ENCODE data around the gene TRAF2.

DNA sequence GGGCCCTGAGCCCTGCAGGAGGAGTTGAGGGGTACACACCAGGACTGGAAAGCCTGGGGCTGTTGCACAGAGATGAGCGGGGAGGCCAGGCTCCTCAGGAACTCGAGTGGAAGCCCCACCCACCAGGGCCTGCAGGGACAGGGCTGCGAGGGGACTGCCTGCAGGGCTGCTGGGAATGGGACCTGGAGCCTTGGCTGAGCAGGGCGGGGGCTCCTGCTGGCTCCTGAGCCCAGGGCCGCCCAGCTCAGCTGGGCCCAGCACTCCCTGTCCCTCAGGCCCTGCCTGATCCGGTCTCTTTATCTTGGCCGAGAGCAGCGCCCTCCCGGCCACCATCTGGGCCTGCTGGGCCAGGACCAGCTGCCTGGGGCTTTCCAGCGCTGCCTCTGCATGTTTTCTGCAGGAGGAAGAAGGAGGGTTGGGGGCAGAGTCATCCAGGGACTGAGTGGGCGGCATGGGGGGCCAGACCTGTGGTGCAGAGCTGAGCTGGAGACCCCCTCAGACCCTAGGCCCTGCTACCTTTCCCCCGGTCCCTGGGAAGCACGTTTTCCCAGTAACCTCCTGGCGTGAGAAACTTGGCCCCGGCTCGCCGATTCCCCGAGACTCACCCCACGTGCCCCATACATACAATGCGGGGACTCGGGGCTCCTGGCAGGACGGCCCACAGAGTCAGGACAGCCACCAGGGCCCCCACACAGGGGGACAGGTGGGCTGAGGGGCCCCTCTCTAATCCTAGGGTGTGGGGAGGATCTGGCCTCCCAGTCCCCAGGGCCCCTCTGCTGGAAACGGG is 75.2 kb downstream of the TRAF2 start:
- TF ChIP-seq POLR2AphosphoS5 (IDR thresholded peaks at IDR 0.05; ENCODE audit: low read depth, low read length) (no peak), TAF1 (IDR thresholded peaks at IDR 0.05; ENCODE audit: borderline replicate concordance, insufficient read depth, low read length) (no peak), SIN3A (IDR thresholded peaks at IDR 0.05; ENCODE audit: borderline replicate concordance, insufficient read depth, low read length) (no peak)
- TF ChIP-seq, protein P1, sequence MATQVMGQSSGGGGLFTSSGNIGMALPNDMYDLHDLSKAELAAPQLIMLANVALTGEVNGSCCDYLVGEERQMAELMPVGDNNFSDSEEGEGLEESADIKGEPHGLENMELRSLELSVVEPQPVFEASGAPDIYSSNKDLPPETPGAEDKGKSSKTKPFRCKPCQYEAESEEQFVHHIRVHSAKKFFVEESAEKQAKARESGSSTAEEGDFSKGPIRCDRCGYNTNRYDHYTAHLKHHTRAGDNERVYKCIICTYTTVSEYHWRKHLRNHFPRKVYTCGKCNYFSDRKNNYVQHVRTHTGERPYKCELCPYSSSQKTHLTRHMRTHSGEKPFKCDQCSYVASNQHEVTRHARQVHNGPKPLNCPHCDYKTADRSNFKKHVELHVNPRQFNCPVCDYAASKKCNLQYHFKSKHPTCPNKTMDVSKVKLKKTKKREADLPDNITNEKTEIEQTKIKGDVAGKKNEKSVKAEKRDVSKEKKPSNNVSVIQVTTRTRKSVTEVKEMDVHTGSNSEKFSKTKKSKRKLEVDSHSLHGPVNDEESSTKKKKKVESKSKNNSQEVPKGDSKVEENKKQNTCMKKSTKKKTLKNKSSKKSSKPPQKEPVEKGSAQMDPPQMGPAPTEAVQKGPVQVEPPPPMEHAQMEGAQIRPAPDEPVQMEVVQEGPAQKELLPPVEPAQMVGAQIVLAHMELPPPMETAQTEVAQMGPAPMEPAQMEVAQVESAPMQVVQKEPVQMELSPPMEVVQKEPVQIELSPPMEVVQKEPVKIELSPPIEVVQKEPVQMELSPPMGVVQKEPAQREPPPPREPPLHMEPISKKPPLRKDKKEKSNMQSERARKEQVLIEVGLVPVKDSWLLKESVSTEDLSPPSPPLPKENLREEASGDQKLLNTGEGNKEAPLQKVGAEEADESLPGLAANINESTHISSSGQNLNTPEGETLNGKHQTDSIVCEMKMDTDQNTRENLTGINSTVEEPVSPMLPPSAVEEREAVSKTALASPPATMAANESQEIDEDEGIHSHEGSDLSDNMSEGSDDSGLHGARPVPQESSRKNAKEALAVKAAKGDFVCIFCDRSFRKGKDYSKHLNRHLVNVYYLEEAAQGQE (IDR thresholded peaks at IDR 0.05; ENCODE audit: insufficient read depth in 1 of 2, low read depth in 2 of 2, low read length in 2 of 2): no peak
